GM21390 (cell line): ENCODE measurements around the gene SEMA3G.

ENCODE experiments used
- ATAC-seq: cut with Tn5 transposase; IDR thresholded peaks from one replicate; pipeline ENCODE4 v1.9.1; 2021; ENCODE audit not compliant: unreplicated experiment

SEMA3G gene

DNA sequence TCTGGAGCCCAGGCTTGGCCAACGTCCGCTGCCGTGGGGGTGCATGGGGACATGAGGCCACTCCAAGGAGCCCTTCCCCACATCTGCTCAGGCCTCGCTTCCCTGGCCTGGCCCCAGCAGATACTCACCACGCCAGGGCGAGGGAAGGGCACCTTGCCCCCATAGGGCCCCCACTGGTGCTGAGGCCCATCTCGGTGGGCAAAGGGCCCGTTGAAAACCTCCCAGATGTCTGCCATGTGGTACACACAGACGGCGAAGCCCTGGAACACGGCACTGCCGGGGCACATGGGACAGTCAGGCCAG lies 4.7 kb downstream of the SEMA3G start:
- no peak for ATAC-seq

DNA sequence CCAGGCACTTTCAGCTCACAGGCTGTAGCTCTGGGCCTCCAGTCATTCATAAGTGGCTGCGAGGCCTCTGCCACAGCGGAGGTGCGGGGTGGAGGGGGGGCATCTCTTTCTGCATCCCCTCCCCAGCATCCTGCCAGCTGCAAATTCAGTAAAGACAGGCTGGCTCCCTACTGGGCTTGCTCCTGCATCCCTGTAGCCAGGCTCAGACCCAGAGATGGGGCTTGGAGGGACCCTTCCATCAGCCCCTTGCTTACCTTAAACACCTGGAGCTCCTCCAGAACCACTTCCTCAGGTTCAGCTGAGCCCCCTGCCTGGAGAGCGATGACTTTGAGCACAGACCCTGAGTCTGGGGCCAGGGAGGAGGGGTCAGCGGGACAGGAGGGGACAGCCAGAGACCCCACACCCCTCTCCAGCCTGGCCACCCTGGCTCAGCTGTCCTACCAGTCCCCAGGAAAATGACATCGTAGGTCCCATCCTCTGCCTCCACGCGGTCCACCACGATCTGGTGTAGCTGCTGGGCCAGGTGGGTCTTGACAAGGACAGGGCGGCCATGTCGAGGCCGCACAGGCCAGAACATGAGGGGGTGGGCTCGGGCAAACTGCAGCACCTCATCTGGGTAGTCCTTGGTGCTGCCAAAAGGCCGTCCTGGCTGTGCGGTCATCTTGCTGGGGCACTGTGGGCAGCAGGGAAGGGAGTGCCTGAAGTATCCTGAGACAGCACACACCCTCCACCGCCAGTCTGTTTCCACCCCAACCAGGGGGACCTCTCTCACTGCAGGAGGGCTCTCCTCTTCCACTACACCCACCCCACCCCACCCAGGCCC lies 5.3 kb downstream of the SEMA3G start:
- no peak for ATAC-seq

- no peak for ATAC-seq
Observed at GRCh38 chr3:52438579-52439425, 6.1 kb downstream of the SEMA3G start.

GRCh38 chr3:52438104-52438376 lies 6.9 kb downstream of the SEMA3G start:
- no peak for ATAC-seq

GRCh38 chr3:52437326-52438103 lies 7.4 kb downstream of the SEMA3G start:
- no peak for ATAC-seq

DNA sequence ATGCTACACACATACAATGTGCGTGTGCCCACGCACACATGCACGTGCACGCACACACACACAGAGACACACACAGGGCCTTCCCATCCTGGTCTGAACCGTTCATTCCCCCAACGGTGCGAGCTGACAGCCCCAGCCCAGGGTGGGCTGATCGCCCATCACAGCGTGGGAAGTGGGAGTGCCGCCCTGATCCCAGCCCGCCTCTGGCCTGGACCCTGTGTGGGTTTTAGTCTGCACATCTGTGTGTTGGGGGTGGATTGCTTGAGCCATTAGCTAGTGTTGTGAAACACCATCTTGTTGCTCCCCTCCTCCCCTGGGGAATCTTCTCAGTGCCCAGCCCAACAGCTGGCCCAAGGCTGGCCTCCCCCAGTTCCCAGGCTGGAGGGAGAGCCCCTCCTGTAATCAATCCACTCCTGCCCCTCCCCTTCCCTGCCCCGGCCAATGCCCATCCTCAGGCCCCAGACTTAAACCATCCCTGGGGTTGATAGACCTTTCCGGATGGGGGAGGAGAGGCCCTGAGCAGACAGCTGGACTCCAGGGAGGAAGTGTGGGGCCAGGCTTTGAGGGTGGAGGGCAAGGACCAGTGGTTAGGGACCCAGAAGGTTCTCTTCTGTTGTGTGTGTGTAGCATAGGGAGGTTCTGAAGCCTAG lies 8.3 kb downstream of the SEMA3G start:
- ATAC-seq: no peak

DNA sequence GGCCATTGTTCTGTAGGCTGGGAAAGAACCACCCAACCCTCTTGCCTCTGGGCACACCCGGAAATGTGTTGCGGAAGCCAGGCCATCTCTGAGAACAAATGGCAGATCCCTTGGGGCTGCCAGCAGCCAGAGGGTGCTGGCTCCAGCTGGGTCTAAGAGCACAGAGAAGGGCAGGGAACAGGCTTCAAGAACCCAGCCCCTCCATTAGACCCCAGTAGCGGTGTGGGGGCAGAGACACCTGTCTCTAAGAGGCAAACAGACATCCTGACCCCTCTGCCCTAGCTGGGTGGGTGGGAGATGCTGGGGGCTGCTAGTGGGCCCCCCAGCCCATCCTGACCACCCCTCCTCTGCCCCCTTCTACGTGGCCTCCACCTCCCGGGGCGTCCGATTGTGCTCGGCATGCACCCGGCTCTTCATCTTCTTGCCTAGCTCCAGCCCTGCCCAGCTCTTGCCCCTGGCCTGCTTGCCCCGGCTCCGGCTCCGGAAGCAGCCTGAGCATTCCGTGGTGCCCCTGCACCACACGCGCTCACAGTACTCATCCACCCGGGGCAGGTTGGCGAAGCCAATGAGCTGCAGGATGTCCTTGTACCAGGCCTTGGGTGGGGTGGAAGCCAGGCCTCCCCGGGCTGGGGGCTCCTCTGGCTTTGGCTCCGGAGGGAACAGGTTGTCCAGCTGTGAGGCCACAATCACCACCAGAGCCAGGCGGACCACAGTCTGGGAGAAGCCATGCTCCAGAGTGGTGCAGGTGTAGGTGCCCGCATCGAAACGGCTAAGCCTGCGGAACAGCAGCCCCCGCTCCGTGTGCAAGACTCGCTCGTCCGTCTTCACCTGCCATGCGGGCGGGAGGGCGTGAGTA lies 9.4 kb downstream of the SEMA3G start:
- no peak for ATAC-seq

DNA sequence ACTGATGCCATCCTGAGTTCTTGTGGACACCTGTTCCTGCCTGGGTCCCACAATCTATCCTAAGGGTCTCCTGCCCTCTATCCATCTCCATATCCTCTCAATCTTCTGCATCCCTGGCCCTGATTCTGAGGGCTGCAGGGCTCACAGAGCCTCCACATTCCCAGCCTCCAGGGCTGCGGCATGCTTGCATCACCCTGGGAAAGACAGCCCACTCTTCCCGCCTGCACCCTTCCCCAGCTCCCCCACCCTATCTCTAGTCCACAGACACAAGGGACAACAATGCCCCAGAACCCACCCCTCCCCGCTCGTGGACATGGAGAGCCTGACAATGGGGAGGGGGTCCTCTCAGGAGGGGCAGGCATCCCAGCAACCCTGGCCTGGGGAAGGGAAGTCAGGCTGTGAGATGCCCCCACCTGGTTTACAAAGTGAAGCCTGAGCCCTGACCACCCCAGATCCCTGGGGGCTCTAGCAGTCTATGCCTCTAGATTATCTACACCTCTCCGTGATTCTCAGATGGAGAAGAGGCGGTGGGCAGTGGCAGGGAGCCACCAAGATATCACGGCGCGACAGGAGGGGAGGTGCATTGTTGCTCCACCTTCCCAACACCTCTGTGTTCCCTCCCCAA lies 10.3 kb downstream of the SEMA3G start:
- ATAC-seq: no peak

DNA sequence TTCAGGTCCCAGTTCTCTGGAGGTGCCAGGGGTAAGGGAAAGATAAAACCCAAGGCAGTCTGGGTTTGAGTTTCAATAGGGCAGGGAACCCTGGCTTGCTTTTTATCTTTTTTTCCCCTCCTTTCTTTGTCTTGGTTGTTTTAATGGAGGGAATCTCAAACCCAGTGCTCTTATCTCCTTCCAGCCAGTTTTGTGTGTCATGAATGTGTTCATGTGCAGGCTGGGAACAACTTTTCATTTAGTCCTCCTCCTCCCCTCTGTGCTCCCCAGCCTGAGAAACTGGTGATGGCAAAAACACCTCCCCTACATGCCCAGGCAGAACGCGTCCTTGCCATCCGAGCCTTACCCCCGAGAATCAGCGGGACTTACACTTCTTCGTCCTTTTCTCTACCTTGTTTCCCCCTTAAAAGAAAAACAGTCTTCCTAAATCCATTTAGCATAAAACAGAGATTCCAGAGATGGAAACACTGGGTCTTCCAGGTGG lies 10.9 kb downstream of the SEMA3G start:
- no peak for ATAC-seq

DNA sequence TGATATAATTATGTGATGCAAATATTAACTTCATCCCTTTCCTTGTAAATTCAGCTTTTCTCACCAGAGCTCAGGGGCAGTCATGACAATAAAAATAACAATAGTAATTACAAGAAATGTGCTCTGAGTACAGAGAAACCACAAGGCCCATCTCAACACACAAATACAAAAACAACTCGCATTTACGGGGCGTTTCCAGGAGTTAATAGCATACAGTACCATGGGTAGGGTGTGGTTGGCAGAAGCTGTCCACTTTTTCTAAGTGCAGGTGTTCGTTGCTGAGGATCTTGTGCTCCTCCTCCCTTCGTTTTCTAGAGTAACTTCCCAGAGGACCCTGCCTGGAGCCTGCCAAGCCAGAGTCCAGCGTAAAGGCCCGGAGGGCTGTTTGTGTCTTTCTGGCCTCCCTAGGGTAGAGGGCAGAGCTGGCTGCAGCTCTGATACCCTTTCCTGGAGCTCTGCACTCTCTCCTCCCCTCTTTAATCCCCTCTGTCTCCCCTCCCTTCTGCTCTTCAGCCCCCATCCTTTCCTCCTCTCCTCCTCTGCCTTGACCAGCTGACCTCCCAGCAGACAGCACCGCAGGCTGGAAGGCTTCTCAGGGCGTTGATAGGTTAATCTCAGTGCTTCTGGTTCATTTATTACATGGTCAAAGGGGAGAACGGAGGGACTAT lies 11.4 kb downstream of the SEMA3G start:
- ATAC-seq: no peak

GRCh38 chr3:52432691-52433141 lies 12.2 kb downstream of the SEMA3G start:
- ATAC-seq: no peak

DNA sequence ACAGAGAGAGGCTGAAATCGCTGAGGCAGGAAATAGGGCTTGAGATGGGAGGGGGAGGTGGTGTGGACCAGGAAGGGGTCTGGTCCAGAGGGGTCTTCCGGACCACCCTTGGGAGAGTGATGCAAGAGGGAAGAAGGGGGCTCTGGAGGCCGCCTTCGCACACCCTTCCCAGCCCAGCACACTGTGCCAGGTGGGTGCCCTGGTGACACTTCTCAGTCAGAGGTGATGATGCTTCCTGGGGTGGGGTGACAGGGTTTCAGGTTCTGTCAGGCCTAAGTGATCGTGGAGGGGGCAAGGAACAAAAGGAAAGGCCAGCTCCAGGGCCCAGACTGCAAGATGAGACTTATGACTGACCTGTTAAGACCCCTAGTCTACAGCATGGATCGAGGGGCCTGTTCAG lies 12.7 kb downstream of the SEMA3G start:
- no peak for ATAC-seq

GRCh38 chr3:52431459-52432223 lies 13.3 kb downstream of the SEMA3G start:
- no peak for ATAC-seq

DNA sequence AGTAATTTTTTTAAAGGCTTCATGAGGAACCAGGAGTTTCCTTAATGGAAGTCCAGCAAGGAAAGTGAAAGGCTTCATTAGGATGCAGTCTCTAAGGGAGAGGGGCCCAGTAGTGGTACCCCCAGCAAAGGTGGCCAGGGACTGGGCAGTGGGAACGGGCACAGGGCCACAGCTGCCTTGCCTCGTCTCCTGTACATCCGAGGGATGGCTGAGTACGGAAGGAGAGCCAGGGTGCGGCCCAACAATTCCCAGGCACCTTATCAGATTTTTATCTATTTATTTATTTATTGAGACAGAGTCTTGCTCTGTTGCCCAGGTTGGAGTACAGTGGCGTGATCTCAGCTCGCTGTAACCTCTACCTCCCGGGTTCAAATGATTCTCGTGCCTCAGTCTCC lies 14.5 kb downstream of the SEMA3G start:
- no peak for ATAC-seq

- ATAC-seq: no peak
Observed at GRCh38 chr3:52429779-52430415, 15.0 kb downstream of the SEMA3G start.

DNA sequence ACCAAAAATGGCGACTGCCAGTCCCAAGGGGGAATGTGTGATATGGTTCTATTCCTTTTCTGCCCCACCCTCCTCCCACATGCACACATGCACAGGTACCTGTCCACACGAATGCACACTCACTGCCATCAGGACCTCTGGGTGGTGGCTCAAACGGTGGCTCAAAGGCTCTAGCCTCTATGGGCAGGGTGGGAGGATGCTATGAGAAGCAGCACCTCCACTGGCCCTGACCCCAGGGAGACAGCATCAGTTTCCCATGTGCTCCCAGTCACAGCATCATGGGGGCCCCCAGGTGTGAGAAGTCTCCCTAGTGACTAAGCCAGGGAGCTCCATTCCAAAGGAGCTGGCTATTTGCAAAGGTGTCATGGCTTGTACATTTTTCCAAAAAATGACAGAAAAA lies 15.9 kb downstream of the SEMA3G start:
- ATAC-seq: no peak

DNA sequence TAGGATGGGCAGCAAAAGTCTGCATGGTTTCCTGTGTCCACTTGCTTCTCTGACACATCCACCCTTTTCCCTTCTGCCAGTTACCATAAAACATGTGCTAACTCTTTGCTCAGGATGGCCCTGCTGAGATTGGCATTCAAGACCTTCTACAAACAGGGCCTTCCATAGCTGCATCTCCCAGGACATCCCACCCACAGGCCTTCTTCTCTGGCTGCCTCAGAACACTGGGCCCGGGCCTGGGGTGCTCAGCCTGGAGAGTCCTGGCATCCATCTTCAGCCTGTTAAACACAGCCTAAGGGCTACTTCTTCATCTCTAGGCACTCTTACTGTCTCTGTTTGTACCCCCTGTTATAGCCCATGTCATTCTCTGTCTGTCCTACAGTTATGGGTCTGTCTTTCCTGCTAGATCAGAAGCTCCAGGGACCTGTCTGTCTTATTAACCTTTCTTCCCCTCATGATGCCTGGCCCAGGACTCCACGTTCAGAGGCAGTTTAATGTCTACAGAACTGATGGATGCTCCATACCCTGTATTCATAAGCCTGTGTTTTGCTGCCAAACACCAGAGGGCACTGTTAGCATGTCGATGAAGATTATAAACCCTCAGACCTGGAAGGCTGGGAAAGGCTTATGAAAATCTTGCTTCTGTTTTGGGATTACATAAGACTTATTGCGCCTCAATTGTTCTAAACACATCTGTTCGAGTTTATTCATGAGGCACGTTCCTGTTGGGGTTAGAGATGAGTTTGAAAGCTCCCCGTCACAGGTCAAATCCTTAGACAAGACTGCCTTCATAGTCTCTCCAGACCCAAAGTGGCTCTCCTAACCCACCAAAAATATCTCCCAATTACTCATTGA lies 16.5 kb downstream of the SEMA3G start:
- no peak for ATAC-seq
